Activated T-helper 2 cell treated with anti-CD3 and anti-CD28 coated beads, Interferon-gamma antibody, Interleukin-2, Interleukin-4, amounts not matched to agents 10 μg/mL and 5 μg/mL and 100 μg/mL, durations not matched to agents 14 hours and 24 hours and 36 hours (primary cell): Measurements from ENCODE around the gene MRLN. TPM values are rescaled to one million over a fixed set of nuclear protein-coding genes. Genes with fewer than 3 reads are reported as not detected.
"Not testable (repeated sequence)": the region's sequence is repeated elsewhere in the genome, so short reads cannot be mapped to it uniquely, and the experiment has no call there.

Source experiments
- DNase-seq: peaks from one replicate; pipeline ENCODE4 v3.0.0; 2021; ENCODE audit warnings: low spot score
- H3K27ac Mint-ChIP-seq: one replicate; pipeline ENCODE4 v1.8.0; 2021; ENCODE audit warnings: mixed read lengths
- H3K27me3 Mint-ChIP-seq: one replicate; pipeline ENCODE4 v1.8.0; 2021; ENCODE audit warnings: low read depth, mixed read lengths
- H3K36me3 Mint-ChIP-seq: one replicate; pipeline ENCODE4 v1.8.0; 2021; ENCODE audit warnings: low read depth, mixed read lengths
- H3K4me1 Mint-ChIP-seq: one replicate; pipeline ENCODE4 v1.8.0; 2021; ENCODE audit warnings: low read depth, mixed read lengths
- H3K4me3 Mint-ChIP-seq: one replicate; pipeline ENCODE4 v1.8.0; 2021; ENCODE audit warnings: low read depth, mild to moderate bottlenecking, moderate library complexity, mixed read lengths
- H3K9me3 Mint-ChIP-seq: one replicate; pipeline ENCODE4 v1.8.0; 2021; ENCODE audit warnings: mixed read lengths
- intact Hi-C: fragments of 100-400 bp; cut with micrococcal nuclease; formaldehyde crosslinking; loops from one replicate; pipeline ENCODE4 v1.15.1; 2023
- total RNA-seq: library from RNA; stranded (reverse); gene quantifications from 2 replicates; pipeline ENCODE4 v1.2.3, GENCODE V29; 2022

The MRLN gene
- total RNA-seq, 1 donor from 2014 or later = not detected

DNA sequence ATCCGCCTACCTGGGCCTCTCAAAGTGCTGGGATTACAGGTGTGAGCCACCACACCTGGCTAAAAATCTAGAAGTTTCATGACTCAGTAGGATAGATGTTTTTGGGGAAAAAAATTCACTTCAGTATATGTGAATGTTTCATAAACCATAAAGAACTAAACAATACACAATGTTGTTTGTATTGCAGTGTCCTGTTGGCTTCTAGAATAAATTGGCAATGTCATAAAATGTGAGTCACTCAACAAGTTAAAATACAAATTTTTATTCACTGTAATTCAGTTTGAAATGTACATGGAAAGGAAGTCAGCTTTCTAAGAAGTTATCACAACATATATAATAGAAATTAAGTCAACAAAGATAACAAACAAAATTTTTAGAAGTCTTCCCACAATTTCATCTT is 16.5 kb downstream of the MRLN start:
- intact Hi-C loops = no loop called here
- no peak for DNase-seq
- H3K27me3 Mint-ChIP-seq = peaks cover 7% of the 10 kb centered on the region

DNA sequence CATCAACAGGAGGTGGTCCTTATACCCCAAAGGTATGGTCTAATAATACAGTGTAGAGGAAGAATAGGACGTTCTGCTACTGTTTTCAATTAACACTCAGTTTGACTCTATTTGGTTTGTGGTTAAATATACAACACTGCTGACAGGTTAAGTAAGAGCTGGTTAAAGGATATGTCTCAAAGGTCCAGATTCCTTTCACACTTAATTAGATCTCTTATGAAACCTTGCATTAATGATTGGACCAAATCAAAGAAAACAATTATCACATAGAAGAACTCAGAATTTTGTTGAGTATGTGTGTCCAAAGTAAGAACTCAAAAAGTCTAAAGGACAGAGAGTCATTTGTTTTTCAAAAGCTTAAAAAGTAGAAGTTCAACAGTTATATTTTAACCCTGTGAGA is 18.0 kb downstream of the MRLN start:
- Mint-ChIP-seq H3K4me3 (no peak overlapping the region), H3K4me1 (peaks cover 3% of the 10 kb centered on the region), H3K27me3 (peaks cover 9% of the 10 kb centered on the region), H3K9me3 (no peaks in the 10 kb centered on the region), H3K27ac (no peak overlapping the region), H3K36me3 (no peaks in the 10 kb centered on the region)
- no peak for DNase-seq
- intact Hi-C loops = no loop called here

More for the DNA sequence above, 16.5 kb downstream of the MRLN start:
- no peaks in the 10 kb centered on the region for H3K36me3 Mint-ChIP-seq
- no peak overlapping the region for H3K4me3 Mint-ChIP-seq
- peaks cover 3% of the 10 kb centered on the region for H3K4me1 Mint-ChIP-seq
- no peak overlapping the region for H3K27ac Mint-ChIP-seq
- no peaks in the 10 kb centered on the region for H3K9me3 Mint-ChIP-seq

DNA sequence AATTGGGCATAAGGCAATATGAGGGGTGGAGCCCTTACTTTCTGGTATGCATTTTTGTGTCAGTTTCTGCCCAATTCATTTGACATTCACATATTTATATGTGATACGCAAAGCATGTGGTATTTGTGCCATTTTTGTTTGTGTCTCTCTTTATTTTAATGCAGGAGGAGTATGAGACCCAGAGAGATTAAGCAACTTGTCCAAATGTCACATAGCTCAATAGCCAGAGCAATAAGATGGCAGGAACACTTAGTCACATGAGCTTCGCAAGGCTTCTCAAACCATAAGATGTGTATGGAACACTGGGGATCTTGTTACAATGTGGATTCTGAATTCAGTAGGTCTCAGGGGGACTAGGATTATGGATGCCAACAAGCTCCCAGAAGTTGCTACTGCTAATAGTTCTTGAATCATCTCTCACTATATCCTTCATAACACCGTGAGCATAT is 19.2 kb downstream of the MRLN start:
- Mint-ChIP-seq H3K4me1 (peaks cover 3% of the 10 kb centered on the region), H3K36me3 (no peaks in the 10 kb centered on the region), H3K9me3 (no peaks in the 10 kb centered on the region), H3K4me3 (no peak overlapping the region), H3K27ac (no peak overlapping the region), H3K27me3 (peaks cover 9% of the 10 kb centered on the region)
- no peak for DNase-seq
- intact Hi-C loops = no loop called here

DNA sequence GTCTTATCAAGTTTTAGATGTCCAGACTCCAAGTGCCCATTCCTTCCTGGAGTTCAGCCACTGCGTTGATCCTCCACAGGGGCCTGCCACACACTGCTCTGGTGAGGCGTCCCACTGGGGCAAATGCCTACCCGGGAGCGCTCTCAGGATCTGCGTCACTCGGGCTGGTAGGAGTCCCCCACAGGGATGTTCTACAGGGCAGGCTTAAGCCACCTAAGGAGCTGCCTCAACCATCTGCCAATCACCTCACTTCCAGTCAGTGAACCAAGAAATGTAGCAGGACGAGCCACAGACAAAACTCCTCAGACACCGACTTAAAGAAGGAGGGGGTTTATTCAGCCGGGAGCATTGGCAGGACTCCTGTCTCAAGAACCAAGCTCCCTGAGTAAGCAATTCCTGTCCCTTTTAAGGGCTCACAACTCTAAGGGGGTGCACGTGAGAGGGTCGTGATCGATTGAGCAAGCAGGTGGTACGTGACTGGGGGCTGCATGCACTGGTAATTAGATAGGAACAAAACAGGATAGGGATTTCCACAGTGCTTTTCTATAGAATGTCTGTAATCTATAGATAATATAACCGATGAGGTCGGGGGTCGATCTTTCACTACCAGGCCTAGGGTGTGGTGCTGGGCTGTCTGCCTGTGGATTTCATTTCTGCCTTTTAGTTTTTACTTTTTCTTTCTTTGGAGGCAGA is 19.8 kb downstream of the MRLN start:
- H3K9me3 Mint-ChIP-seq, DNase-seq, intact Hi-C loops, H3K27me3 Mint-ChIP-seq, H3K36me3 Mint-ChIP-seq, H3K27ac Mint-ChIP-seq, H3K4me1 Mint-ChIP-seq, H3K4me3 Mint-ChIP-seq: not testable (repeated sequence)

DNA sequence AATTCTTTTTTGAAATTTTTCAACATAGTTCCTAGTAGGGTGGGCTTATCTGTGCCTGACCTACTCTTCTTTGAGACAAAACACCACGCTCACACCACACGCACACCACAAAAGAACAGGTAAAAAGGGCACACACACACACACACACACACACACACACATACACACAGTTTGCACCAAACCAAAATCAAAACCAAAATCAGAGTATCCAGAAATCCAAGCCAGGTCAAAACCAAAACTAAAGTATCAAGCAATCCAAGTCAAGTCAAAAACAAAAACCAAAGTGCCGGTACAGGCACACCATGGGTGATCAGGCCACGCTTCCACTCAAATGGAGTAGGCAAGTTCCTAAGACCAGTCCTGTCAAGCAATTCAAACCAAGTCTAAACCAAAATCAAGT is 20.4 kb downstream of the MRLN start:
- H3K27ac Mint-ChIP-seq, DNase-seq, intact Hi-C loops, H3K4me3 Mint-ChIP-seq, H3K36me3 Mint-ChIP-seq, H3K27me3 Mint-ChIP-seq, H3K4me1 Mint-ChIP-seq, H3K9me3 Mint-ChIP-seq: not testable (repeated sequence)

DNA sequence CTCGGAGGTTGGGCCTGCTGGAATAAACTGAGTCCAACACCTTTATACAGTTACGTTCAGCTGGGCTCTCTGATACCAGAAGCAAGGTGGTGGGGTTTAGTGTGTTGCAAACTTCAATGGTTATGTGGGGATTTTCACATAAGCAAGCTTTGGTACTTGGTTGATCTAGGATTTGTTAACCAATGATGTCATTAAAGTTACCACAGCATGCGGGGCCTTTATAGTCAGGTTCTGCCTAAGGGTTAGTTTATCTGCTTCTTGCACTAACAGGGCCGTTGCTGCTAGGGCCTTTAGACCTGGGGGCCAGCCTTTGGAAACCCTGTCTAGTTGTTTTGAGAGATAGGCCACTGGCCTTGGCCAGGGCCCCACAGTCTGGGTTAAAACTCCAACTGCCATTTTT is 24.1 kb downstream of the MRLN start:
- H3K27ac Mint-ChIP-seq, H3K4me1 Mint-ChIP-seq, H3K4me3 Mint-ChIP-seq, H3K36me3 Mint-ChIP-seq, H3K27me3 Mint-ChIP-seq, intact Hi-C loops, H3K9me3 Mint-ChIP-seq, DNase-seq: not testable (repeated sequence)

DNA sequence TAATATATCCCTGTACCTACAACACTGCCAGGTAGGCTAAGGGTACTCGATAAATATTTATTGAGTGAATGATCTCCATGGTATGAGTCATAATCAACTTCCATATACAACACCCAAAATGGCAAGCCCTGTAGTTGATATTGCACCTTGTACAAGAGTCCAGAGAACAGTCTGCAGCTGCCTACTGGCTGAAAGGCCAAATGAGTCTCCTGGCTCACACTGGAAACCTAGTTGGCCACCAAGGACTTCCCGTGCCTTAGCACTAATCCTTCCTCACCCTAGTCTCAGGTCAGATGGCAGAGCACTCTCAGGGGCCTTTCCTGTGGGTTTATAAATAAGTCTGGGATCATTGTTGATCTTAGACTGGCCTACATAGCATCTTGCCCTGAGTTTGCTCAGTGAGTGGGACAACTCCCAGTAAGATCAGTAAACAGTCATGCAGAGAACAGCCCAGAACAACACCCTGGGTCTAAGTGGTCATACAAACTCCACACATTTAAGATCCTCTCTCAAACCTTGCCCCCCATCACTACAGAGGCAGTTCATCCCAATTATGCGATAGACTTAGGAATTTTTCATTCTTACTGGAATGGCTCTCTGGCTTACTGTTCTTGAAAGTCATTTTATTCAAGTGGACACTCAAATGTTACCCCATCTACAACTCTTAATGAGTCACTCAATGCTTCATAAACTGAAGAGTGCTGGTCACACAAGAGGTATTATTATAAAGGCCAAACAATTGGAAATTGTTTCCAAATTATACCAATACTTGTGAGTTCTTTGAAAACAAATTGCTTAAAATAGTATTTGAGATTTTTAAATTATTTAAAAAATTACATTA is 28.9 kb downstream of the MRLN start:
- Mint-ChIP-seq H3K27me3 (peaks cover 7% of the 10 kb centered on the region), H3K4me1 (no peaks in the 10 kb centered on the region)
- DNase-seq = no peak

DNA sequence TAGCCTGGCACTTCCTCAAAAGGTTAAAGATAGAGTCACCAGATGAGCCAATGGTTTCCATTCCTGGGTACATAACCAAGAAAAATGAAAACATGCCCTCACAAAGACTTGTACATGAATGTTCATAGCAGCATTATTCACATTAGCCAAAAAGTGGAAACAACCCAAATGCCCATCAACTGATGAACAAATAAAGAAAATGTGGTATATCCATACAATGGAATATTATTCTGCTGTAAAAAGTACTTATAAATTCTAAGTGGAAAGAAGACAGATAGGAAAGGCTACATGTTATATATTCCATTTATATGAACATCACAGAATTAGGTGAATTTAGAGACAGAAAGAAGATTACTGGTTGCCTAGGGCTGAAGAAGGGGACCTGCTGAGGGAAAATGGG is 32.9 kb downstream of the MRLN start:
- no peak for DNase-seq
- Mint-ChIP-seq H3K27me3 (peaks cover 21% of the 10 kb centered on the region), H3K27ac (no peak overlapping the region), H3K4me1 (no peaks in the 10 kb centered on the region), H3K9me3 (no peaks in the 10 kb centered on the region), H3K36me3 (no peaks in the 10 kb centered on the region), H3K4me3 (no peak overlapping the region)
- intact Hi-C loops = no loop called here

More for the DNA sequence above, 28.9 kb downstream of the MRLN start:
- Mint-ChIP-seq H3K9me3 (no peaks in the 10 kb centered on the region), H3K4me3 (no peak overlapping the region), H3K36me3 (no peaks in the 10 kb centered on the region), H3K27ac (no peak overlapping the region)
- intact Hi-C loops = no loop called here

DNA sequence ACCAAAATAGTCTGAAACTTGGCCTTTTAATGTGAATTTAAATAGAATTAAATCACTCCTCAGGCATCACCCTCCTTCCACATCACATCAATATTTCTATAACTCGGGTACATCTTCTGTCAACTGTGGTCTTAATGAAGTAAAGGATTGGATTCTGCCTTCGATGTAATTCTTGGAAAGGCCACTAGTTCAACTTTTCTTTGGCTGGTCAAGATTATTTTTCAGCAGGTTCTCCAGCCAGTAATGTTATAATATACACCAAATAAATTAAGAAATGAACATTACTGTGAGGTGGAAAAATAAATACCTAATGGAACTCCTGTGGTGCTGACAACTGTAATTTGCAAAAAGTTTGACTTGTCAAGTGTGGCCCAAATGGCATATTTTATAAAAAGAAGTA is 33.9 kb downstream of the MRLN start:
- Mint-ChIP-seq H3K9me3 (no peaks in the 10 kb centered on the region), H3K27me3 (peaks cover 26% of the 10 kb centered on the region), H3K36me3 (no peaks in the 10 kb centered on the region), H3K27ac (no peak overlapping the region), H3K4me3 (no peak overlapping the region), H3K4me1 (no peaks in the 10 kb centered on the region)
- no peak for DNase-seq
- intact Hi-C loops = no loop called here

DNA sequence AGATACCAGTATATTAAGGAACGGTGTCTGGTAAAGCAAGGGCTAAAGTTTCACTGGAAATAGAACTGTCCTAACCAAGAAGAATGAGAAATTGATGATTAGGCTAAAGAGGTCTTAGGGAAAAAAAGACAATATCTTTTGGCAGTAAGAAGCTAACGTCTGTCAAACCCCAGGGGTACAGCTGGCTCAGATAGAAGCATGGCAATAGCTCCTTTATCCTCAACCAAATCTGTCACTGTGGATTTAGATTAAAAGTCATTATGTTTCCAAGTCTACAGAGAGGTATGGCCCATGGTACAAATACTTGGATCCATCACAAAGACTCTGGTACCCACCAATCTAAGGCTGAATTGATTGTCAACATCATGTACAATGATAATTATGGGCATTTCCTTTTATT is 35.0 kb downstream of the MRLN start:
- intact Hi-C loops = no loop called here
- H3K36me3 Mint-ChIP-seq = no peaks in the 10 kb centered on the region
- no peaks in the 10 kb centered on the region for H3K4me1 Mint-ChIP-seq
- no peak overlapping the region for H3K27ac Mint-ChIP-seq
- H3K9me3 Mint-ChIP-seq = no peaks in the 10 kb centered on the region
- peaks cover 35% of the 10 kb centered on the region for H3K27me3 Mint-ChIP-seq
- no peak for DNase-seq
- no peak overlapping the region for H3K4me3 Mint-ChIP-seq

DNA sequence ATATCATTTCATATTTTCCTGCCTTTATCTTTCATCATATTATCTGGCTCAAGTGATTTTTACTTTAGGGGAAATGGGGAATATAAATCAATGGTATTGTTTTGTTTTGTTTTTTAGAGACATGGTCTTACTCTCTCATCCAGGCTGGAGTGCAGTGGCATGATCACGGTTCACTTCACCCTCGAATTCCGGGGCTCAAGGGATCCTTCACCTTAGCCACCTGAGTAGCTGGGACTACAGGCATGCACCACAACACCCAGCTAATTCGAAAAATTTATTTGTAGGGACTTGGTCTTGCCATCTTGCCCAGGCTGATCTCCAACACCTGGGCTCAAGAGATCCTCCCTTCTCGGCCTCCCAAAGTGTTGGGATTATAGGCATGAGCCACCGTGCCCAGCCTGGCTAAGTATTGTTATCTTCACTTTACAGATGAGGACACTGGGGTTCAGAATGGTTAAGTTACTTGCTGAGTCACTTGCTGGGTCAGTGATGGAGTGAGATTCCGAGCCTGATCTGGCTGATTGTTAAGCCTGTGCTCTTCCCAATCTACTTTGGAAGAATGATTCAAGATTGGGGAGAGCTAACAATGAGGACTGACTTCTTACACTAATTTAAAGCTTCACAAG is 39.9 kb downstream of the MRLN start:
- H3K36me3 Mint-ChIP-seq = no peaks in the 10 kb centered on the region
- H3K27me3 Mint-ChIP-seq = peaks cover 59% of the 10 kb centered on the region
- intact Hi-C loops = no loop called here
- no peak overlapping the region for H3K4me3 Mint-ChIP-seq
- peaks cover 3% of the 10 kb centered on the region for H3K4me1 Mint-ChIP-seq
- no peaks in the 10 kb centered on the region for H3K9me3 Mint-ChIP-seq
- no peak for DNase-seq
- H3K27ac Mint-ChIP-seq = no peak overlapping the region

DNA sequence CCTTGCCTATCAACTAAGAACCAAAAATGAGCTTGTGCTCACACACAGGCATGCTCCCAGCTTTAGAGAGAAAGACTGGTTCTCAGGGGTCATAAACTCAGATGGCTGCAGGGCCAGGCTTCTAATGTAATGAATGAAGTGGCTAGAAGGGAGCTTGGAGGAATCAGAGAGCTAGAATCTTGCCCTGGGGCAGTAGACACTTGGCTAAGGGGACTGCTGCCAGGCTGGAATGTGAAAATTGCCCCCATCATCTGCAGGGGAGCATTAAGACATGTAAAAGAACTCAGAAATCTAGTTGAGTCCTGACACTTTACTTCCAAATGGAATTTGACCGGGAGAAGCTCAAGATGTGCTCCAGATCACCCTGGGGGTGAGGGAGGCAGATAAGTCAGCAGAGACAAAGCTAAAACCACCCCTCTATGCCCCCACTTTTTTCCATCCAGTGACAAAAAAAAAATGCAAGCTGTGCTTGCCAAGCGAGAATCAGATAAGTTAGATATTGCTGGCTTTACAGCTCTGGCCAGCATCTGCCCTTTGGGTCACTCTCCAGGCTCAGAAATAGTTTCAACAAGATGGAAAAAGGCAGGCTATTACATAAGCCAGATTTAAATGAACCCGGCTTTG is 41.3 kb downstream of the MRLN start:
- Mint-ChIP-seq H3K4me3 (no peak overlapping the region), H3K36me3 (no peaks in the 10 kb centered on the region), H3K9me3 (no peaks in the 10 kb centered on the region), H3K27me3 (peaks cover 64% of the 10 kb centered on the region), H3K27ac (no peak overlapping the region), H3K4me1 (peaks cover 3% of the 10 kb centered on the region)
- intact Hi-C loops = no loop called here
- DNase-seq = no peak
